HCT116 (cell line): ENCODE measurements around the gene NUB1. TPM values are rescaled to one million over a fixed set of nuclear protein-coding genes. Genes with fewer than 3 reads are reported as not detected.

Source experiments
- ATAC-seq: fragments of 200-7000 bp; cut with Tn5 transposase; 2 replicates; pipeline ENCODE4 v1.9.1; 2020; ENCODE audit warnings: mild to moderate bottlenecking, moderate library complexity
- BruUV-seq: library from RNA; stranded (reverse); fragments of 400-500 nt; replicated peaks from 2 replicates; lab custom pipeline; 2021; lab: Mats Ljungman, UMichigan
- CTCF ChIA-PET: fragments of 300-600 bp; sonication (Branson Sonifier 250); formaldehyde crosslinking; loops from one replicate; lab custom pipeline; 2021; ENCODE audit warnings: antibody characterized with exemption; lab: Charles Lee
- POLR2A ChIA-PET: fragments of 300-600, 350-600 bp; sonication (Branson Sonifier 250); formaldehyde crosslinking; loops from one replicate; lab custom pipeline; 2021; ENCODE audit warnings: antibody characterized with exemption; lab: Charles Lee
- RAD21 ChIA-PET, 2 experiments: fragments of 300-600 bp; sonication (Branson Sonifier 250); formaldehyde crosslinking; loops; one replicate each; lab custom pipeline; 2023; ENCODE audit warnings: low total read pairs in 2 of 2; ENCODE audit not compliant: uncharacterized antibody in 2 of 2, unreplicated experiment in 2 of 2, low non-redundant PET in 1 of 2; lab: Charles Lee
- DNase-seq: peaks from one replicate; pipeline ENCODE4 v3.0.0-alpha.2; 2010; ENCODE audit warnings: low read depth, low spot score
- H2AFZ ChIP-seq: fragments of 200-600 bp; shearing (Covaris generic), sonication (generic); 2 replicates; pipeline ENCODE4 v1.6.1; 2017; ENCODE audit warnings: low read depth, mixed run types, mixed read lengths, antibody characterized with exemption, low read length; ENCODE audit not compliant: poor library complexity, severe bottlenecking
- H3K27ac ChIP-seq: 2 replicates; pipeline ENCODE4 v1.5.1; 2012; ENCODE audit warnings: low read depth, low read length
- H3K27me3 ChIP-seq: fragments of 200-600 bp; sonication (generic); 2 replicates; pipeline ENCODE4 v1.6.1; 2016; ENCODE audit warnings: mixed run types, low read length, mixed read lengths; ENCODE audit not compliant: insufficient read depth
- H3K36me3 ChIP-seq, 2 experiments: fragments of 200-500 bp in 1 of 2; fragments of 200-600 bp in 1 of 2; sonication (Bioruptor generic) in 1 of 2; sonication (generic) in 1 of 2; 2 replicates each; pipeline versions ENCODE4 v1.5.1 to v1.6.1; 2014 to 2016; ENCODE audit warnings: low read length in 2 of 2, inconsistent platforms in 1 of 2, mixed read lengths in 1 of 2, mixed run types in 1 of 2; ENCODE audit not compliant: insufficient read depth in 2 of 2, control insufficient read depth in 1 of 2
- H3K4me1 ChIP-seq, 2 experiments: fragments of 200-600 bp in 1 of 2; sonication (generic) in 1 of 2; 2 replicates each; pipeline versions ENCODE4 v1.5.1 to v1.6.1; 2012 to 2017; ENCODE audit warnings: low read length in 2 of 2, inconsistent platforms in 1 of 2, mild to moderate bottlenecking in 1 of 2, mixed read lengths in 1 of 2, mixed run types in 1 of 2, moderate library complexity in 1 of 2; ENCODE audit not compliant: insufficient read depth in 2 of 2, control insufficient read depth in 1 of 2
- H3K4me2 ChIP-seq: fragments of 200-600 bp; sonication (generic); 2 replicates; pipeline ENCODE4 v1.6.1; 2017; ENCODE audit warnings: mixed run types, low read length, mixed read lengths
- H3K4me3 ChIP-seq, 2 experiments: fragments of 200-600 bp in 1 of 2; sonication (generic) in 1 of 2; replicated peaks in 1 of 2; 2 replicates each; pipeline ENCODE4 v1.5.1; 2011 to 2016; ENCODE audit warnings: low read length in 2 of 2, control low read depth in 1 of 2, low read depth in 1 of 2, mild to moderate bottlenecking in 1 of 2, mixed read lengths in 1 of 2, mixed run types in 1 of 2
- H3K79me2 ChIP-seq: fragments of 200-600 bp; sonication (generic); 2 replicates; pipeline ENCODE4 v1.6.1; 2017; ENCODE audit warnings: mild to moderate bottlenecking, mixed run types, low read length, moderate library complexity, mixed read lengths; ENCODE audit not compliant: insufficient read depth
- H3K9ac ChIP-seq: fragments of 200-600 bp; sonication (generic); 2 replicates; pipeline ENCODE4 v1.6.1; 2016; ENCODE audit warnings: low read length, mixed read lengths
- H3K9me2 ChIP-seq: fragments of 200-600 bp; sonication (generic), shearing (Covaris generic); 2 replicates; pipeline ENCODE4 v1.6.1; 2017; ENCODE audit warnings: mixed run types, mild to moderate bottlenecking, moderate library complexity; ENCODE audit not compliant: insufficient read depth
- H3K9me3 ChIP-seq, 2 experiments: fragments of 200-500 bp in 1 of 2; fragments of 200-600 bp in 1 of 2; sonication (Bioruptor generic) in 1 of 2; sonication (generic) in 1 of 2; 2 replicates each; pipeline ENCODE4 v1.6.1; 2014 to 2017; ENCODE audit warnings: low read length in 2 of 2, mixed read lengths in 2 of 2, inconsistent platforms in 1 of 2, low read depth in 1 of 2, mild to moderate bottlenecking in 1 of 2, mixed run types in 1 of 2, moderate library complexity in 1 of 2; ENCODE audit not compliant: control insufficient read depth in 1 of 2, insufficient read depth in 1 of 2
- H4K20me1 ChIP-seq: fragments of 200-600 bp; sonication (generic), shearing (Covaris generic); 2 replicates; pipeline ENCODE4 v1.6.1; 2017; ENCODE audit warnings: mixed run types, mild to moderate bottlenecking, moderate library complexity; ENCODE audit not compliant: insufficient read depth
- EGR1 ChIP-seq: IDR thresholded peaks from 2 replicates; pipeline ENCODE4 v1.6.1; 2012; ENCODE audit warnings: low read depth
- EZH2 ChIP-seq: fragments of 200-600 bp; sonication (generic); IDR thresholded peaks from 2 replicates; pipeline ENCODE4 v1.6.1; 2017; ENCODE audit warnings: antibody characterized with exemption, mixed run types
- EZH2phosphoT487 ChIP-seq: fragments of 200-600 bp; IDR thresholded peaks from 2 replicates; pipeline ENCODE4 v1.6.1; 2018; ENCODE audit warnings: antibody characterized with exemption, borderline replicate concordance
- FOSL1 ChIP-seq: IDR thresholded peaks from 2 replicates; pipeline ENCODE4 v1.6.1; 2012; ENCODE audit warnings: low read depth
- JUND ChIP-seq: IDR thresholded peaks from 2 replicates; pipeline ENCODE4 v1.6.1; 2012
- POLR2AphosphoS5 ChIP-seq: IDR thresholded peaks from 2 replicates; pipeline ENCODE4 v1.6.1; 2011; ENCODE audit warnings: mild to moderate bottlenecking, low read depth, low read length, moderate library complexity
- RAD21 ChIP-seq: IDR thresholded peaks from 2 replicates; pipeline ENCODE4 v1.6.1; 2012; ENCODE audit warnings: low read depth, mild to moderate bottlenecking
- SP1 ChIP-seq: IDR thresholded peaks from 2 replicates; pipeline ENCODE4 v1.6.1; 2012; ENCODE audit warnings: low read depth
- SRF ChIP-seq: IDR thresholded peaks from 2 replicates; pipeline ENCODE4 v1.6.1; 2012; ENCODE audit warnings: low read depth
- YY1 ChIP-seq: IDR thresholded peaks from 2 replicates; pipeline ENCODE4 v1.6.1; 2011; ENCODE audit warnings: low read length, low read depth, moderate library complexity, mild to moderate bottlenecking; ENCODE audit not compliant: insufficient replicate concordance; ENCODE audit errors: extremely low read depth
- ZNF274 ChIP-seq: fragments of 200-500 bp; sonication (Bioruptor generic); IDR thresholded peaks from 2 replicates; pipeline ENCODE4 v1.6.1; 2014; ENCODE audit warnings: mild to moderate bottlenecking, low read depth, low read length, inconsistent platforms
- intact Hi-C: fragments of 100-400 bp; cut with micrococcal nuclease; formaldehyde crosslinking; loops from 2 replicates; pipeline ENCODE4 v1.10.0; 2022
- total RNA-seq: library from RNA; stranded (reverse); gene quantifications from one replicate; pipeline ENCODE4 v1.2.1, GENCODE V29; 2021; ENCODE audit not compliant: unreplicated experiment
- TF ChIP-seq, protein P1 (sequence below), 3 experiments: fragments of 200-600 bp in 1 of 3; sonication (generic) in 1 of 3; IDR thresholded peaks in 2 of 3; conservative IDR thresholded peaks in 1 of 3; 2 replicates each; pipeline ENCODE4 v1.5.1; 2012 to 2017; ENCODE audit warnings: low read depth in 2 of 3, low read length in 2 of 3, antibody characterized with exemption in 1 of 3, borderline replicate concordance in 1 of 3, control low read depth in 1 of 3, mild to moderate bottlenecking in 1 of 3, mixed read lengths in 1 of 3, mixed run types in 1 of 3, moderate library complexity in 1 of 3; ENCODE audit not compliant: insufficient read depth in 1 of 3
- TF ChIP-seq, protein P2 (sequence below): IDR thresholded peaks from 2 replicates; pipeline ENCODE4 v1.6.1; 2012; ENCODE audit warnings: low read depth
- TF ChIP-seq, protein P3 (sequence below): IDR thresholded peaks from 2 replicates; pipeline ENCODE4 v1.6.1; 2012
- TF ChIP-seq, protein P4 (sequence below): IDR thresholded peaks from 2 replicates; pipeline ENCODE4 v1.6.1; 2011; ENCODE audit warnings: mild to moderate bottlenecking, low read length, moderate library complexity; ENCODE audit not compliant: insufficient replicate concordance; ENCODE audit errors: extremely low read depth

The NUB1 gene
- total RNA-seq, 1 experiment from 2014 or later, result 44.0 TPM

DNA sequence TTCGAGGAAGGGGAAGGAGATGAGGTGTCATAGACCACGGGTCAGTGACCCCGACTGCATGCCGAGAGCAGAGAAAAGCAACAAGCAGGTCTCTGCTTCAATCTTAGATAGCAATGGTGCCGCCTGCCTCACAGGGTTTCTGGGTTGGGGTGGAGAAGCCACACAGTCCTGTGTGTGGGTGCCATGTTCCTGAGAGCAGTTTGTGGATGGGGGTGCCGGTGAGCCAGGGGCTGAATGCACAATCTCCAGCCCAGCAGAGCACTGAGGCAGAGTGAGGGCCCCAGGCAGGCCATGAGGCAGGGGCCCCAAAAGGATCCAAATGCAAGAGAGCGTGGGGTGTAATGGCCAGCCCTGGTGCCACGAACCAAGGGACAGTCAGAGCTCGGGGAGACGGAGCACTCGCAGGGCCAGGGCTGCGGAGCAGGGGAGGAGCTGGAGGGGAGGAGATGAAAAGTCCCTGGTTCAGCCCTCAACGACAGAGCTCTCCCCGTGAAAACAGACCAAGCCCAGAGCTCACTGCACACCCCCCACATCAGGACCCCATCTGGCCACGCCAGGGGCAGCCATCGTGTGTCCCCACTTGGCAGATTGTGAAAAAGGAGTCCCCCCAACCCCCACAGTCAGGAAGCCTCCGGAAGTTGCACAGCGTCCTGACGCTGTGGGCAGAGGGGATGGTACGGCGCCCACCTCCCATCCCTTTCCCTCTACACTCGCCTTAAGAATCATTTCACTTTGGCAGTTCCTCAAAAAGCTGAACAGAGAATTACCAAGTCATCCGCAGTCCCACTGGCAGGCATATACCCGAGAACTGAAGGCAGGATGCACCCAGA lies 48.4 kb downstream of the NUB1 start (continued):
- TF ChIP-seq SP1, result no peak
- TF ChIP-seq, protein P1, sequence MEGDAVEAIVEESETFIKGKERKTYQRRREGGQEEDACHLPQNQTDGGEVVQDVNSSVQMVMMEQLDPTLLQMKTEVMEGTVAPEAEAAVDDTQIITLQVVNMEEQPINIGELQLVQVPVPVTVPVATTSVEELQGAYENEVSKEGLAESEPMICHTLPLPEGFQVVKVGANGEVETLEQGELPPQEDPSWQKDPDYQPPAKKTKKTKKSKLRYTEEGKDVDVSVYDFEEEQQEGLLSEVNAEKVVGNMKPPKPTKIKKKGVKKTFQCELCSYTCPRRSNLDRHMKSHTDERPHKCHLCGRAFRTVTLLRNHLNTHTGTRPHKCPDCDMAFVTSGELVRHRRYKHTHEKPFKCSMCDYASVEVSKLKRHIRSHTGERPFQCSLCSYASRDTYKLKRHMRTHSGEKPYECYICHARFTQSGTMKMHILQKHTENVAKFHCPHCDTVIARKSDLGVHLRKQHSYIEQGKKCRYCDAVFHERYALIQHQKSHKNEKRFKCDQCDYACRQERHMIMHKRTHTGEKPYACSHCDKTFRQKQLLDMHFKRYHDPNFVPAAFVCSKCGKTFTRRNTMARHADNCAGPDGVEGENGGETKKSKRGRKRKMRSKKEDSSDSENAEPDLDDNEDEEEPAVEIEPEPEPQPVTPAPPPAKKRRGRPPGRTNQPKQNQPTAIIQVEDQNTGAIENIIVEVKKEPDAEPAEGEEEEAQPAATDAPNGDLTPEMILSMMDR (IDR thresholded peaks at IDR 0.05 in 2 of 3, conservative IDR thresholded peaks at IDR 0.05 in 1 of 3; ENCODE audit: borderline replicate concordance in 1 of 3, insufficient read depth in 1 of 3, low read depth in 2 of 3, low read length in 2 of 3), result no peak
- TF ChIP-seq YY1, result no peak
- no peak for TF ChIP-seq ZNF274
- no peak for TF ChIP-seq EGR1
- no peak for TF ChIP-seq EZH2

DNA sequence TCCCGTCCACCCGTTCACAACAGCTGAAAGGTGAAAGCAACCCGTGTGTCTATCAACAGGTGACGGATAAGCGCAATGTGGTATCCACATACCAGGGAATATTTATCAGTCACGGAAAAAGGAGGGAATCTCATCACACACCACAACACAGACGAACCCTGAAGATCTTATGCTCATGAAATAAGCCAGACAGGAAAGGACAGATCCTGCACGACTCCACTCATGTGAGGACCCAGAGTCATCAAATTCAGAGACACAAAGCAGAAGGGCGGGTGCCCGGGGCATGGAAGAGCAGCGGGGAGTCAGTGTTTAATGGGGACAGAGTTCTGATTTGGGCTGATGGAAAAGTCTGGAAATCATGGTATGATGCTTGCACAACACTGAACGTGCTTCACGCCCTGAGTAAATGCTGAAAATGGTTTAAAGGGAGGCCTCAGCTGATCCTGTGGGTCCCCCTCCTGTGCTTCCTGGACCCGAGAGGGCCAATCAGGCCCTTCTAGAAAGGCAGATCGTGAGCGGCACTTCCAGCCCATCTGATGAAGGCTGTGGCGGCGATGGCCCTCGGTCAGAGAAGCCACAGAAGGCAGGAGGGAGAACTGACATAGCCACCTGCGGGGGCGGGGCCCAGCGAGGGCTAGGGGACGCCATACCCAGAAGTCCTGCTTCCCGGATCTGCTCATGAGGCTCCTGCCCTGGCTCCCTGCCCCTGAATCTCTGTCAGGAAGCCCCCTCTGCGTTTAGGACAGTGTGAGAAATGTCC lies 49.2 kb downstream of the NUB1 start:
- CTCF ChIA-PET, result no interaction called here
- TF ChIP-seq POLR2AphosphoS5, result no peak
- no peak for TF ChIP-seq FOSL1
- TF ChIP-seq, protein P2, sequence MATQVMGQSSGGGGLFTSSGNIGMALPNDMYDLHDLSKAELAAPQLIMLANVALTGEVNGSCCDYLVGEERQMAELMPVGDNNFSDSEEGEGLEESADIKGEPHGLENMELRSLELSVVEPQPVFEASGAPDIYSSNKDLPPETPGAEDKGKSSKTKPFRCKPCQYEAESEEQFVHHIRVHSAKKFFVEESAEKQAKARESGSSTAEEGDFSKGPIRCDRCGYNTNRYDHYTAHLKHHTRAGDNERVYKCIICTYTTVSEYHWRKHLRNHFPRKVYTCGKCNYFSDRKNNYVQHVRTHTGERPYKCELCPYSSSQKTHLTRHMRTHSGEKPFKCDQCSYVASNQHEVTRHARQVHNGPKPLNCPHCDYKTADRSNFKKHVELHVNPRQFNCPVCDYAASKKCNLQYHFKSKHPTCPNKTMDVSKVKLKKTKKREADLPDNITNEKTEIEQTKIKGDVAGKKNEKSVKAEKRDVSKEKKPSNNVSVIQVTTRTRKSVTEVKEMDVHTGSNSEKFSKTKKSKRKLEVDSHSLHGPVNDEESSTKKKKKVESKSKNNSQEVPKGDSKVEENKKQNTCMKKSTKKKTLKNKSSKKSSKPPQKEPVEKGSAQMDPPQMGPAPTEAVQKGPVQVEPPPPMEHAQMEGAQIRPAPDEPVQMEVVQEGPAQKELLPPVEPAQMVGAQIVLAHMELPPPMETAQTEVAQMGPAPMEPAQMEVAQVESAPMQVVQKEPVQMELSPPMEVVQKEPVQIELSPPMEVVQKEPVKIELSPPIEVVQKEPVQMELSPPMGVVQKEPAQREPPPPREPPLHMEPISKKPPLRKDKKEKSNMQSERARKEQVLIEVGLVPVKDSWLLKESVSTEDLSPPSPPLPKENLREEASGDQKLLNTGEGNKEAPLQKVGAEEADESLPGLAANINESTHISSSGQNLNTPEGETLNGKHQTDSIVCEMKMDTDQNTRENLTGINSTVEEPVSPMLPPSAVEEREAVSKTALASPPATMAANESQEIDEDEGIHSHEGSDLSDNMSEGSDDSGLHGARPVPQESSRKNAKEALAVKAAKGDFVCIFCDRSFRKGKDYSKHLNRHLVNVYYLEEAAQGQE, result no peak
- TF ChIP-seq, protein P3, sequence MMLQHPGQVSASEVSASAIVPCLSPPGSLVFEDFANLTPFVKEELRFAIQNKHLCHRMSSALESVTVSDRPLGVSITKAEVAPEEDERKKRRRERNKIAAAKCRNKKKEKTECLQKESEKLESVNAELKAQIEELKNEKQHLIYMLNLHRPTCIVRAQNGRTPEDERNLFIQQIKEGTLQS, result no peak
- TF ChIP-seq EZH2phosphoT487, result no peak
- TF ChIP-seq SRF, result no peak
- TF ChIP-seq YY1, result no peak
- TF ChIP-seq, protein P4, sequence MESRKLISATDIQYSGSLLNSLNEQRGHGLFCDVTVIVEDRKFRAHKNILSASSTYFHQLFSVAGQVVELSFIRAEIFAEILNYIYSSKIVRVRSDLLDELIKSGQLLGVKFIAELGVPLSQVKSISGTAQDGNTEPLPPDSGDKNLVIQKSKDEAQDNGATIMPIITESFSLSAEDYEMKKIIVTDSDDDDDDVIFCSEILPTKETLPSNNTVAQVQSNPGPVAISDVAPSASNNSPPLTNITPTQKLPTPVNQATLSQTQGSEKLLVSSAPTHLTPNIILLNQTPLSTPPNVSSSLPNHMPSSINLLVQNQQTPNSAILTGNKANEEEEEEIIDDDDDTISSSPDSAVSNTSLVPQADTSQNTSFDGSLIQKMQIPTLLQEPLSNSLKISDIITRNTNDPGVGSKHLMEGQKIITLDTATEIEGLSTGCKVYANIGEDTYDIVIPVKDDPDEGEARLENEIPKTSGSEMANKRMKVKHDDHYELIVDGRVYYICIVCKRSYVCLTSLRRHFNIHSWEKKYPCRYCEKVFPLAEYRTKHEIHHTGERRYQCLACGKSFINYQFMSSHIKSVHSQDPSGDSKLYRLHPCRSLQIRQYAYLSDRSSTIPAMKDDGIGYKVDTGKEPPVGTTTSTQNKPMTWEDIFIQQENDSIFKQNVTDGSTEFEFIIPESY, result no peak
- no peak for TF ChIP-seq RAD21
- no peak for TF ChIP-seq JUND
- TF ChIP-seq SP1, result no peak

More for the DNA sequence above, 49.2 kb downstream of the NUB1 start:
- Histone ChIP-seq H3K9me2 (no peaks in the 10 kb centered on the region), H4K20me1 (no peaks in the 10 kb centered on the region), H3K4me1 (peaks cover 7 to 20% of the 10 kb centered on the region in 2 experiments; a peak in 3 of 4 replicates), H3K36me3 (no peaks in the 10 kb centered on the region), H3K27me3 (no peaks in the 10 kb centered on the region), H3K79me2 (no peaks in the 10 kb centered on the region), H3K4me3 (no peak overlapping the region), H3K9ac (no peak overlapping the region), H3K27ac (no peak overlapping the region), H2AFZ (no peak overlapping the region), H3K9me3 (no peaks in the 10 kb centered on the region), H3K4me2 (no peak overlapping the region)
- DNase-seq (no peak), ATAC-seq (no peak)
- RAD21 ChIA-PET, result no interaction called here
- intact Hi-C loops, result no loop called here
- BruUV-seq, result no TSS peak
- POLR2A ChIA-PET, result no interaction called here
